ENCODE measurements around the gene PRX. TPM values are rescaled to one million over a fixed set of nuclear protein-coding genes. Genes with fewer than 3 reads are reported as not detected.

The PRX gene
- total RNA-seq, 1 experiment from 2014 or later, result 2.2 TPM

DNA sequence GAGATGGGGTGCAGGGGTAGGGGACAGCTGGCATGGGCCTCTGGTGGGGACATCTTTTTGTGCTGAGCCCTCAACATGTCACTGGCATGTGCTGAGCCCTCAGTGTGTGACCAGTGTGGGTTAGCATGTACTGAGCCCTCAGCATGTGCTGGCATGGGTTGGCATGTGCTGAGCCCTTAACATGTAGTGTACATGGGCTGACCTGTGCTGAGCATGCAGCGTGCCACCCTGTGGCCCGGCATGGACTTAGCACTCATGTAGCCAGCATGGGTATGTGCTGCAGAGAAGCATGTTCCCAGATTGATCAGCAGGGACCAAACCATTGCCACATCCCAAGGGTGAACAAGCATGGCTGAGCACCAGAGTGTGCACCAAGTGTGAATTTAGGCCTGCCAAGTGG, 34.7 kb downstream of the PRX start:
- intact Hi-C loops (cut with micrococcal nuclease), result no loop called here
- CTCF ChIA-PET, result no interaction called here

DNA sequence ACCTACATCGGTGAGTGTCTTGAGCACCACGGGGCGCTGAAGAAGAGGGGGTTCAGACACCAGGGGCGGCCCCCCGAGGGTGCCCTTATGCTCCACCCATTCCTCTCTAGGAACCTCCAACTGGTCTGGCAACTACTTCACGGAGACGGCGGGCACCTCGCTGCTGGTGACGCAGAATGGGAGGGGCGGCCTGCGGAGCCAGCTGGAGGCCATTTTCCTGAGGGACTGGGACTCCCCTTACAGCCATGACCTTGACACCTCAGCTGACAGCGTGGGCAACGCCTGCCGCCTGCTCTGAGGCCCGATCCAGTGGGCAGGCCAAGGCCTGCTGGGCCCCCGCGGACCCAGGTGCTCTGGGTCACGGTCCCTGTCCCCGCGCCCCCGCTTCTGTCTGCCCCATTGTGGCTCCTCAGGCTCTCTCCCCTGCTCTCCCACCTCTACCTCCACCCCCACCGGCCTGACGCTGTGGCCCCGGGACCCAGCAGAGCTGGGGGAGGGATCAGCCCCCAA, 35.2 kb downstream of the PRX start:
- Histone ChIP-seq H3K9ac (ENCODE audit: low read length) (no peak overlapping the region), H2AFZ (ENCODE audit: low read length) (no peak overlapping the region), H3K79me2 (ENCODE audit: low read length) (no peaks in the 10 kb centered on the region), H3K4me1 (ENCODE audit: insufficient read depth, low read length) (no peaks in the 10 kb centered on the region), H3K4me2 (ENCODE audit: low read length) (no peak overlapping the region), H3K9me2 (replicated peaks; ENCODE audit: low read length) (no peaks in the 10 kb centered on the region), H3K27me3 (ENCODE audit: low read length) (no peaks in the 10 kb centered on the region), H3K36me3 (ENCODE audit: low read depth, low read length) (no peaks in the 10 kb centered on the region), H3K9me3 (ENCODE audit: low read length) (no peaks in the 10 kb centered on the region), H4K20me1 (ENCODE audit: low read length) (no peaks in the 10 kb centered on the region), H3K27ac (ENCODE audit: low read length) (no peak overlapping the region), H3F3A (ENCODE audit: low read length, unreplicated experiment) (no peaks in the 10 kb centered on the region), H3K4me3 (ENCODE audit: low read length) (no peak overlapping the region)
- ChIA-PET POLR2A (ENCODE audit: unreplicated experiment) (no interaction called here), CTCF (no interaction called here)
- intact Hi-C loops (cut with micrococcal nuclease), result no loop called here
- DNase-seq (no peak), ATAC-seq (no peak)
- BruUV-seq (replicated peaks), result TSS peak; percentile 80
- TF ChIP-seq, protein P1, sequence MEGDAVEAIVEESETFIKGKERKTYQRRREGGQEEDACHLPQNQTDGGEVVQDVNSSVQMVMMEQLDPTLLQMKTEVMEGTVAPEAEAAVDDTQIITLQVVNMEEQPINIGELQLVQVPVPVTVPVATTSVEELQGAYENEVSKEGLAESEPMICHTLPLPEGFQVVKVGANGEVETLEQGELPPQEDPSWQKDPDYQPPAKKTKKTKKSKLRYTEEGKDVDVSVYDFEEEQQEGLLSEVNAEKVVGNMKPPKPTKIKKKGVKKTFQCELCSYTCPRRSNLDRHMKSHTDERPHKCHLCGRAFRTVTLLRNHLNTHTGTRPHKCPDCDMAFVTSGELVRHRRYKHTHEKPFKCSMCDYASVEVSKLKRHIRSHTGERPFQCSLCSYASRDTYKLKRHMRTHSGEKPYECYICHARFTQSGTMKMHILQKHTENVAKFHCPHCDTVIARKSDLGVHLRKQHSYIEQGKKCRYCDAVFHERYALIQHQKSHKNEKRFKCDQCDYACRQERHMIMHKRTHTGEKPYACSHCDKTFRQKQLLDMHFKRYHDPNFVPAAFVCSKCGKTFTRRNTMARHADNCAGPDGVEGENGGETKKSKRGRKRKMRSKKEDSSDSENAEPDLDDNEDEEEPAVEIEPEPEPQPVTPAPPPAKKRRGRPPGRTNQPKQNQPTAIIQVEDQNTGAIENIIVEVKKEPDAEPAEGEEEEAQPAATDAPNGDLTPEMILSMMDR (conservative IDR thresholded peaks at IDR 0.05; ENCODE audit: low read depth, low read length), result no peak
- TF ChIP-seq EZH2 (IDR thresholded peaks at IDR 0.05; ENCODE audit: low read length, unreplicated experiment) (no peak), EZH2phosphoT487 (IDR thresholded peaks at IDR 0.05; ENCODE audit: borderline replicate concordance, low read length) (no peak)

More for the DNA sequence above, 34.7 kb downstream of the PRX start:
- POLR2A ChIA-PET (ENCODE audit: unreplicated experiment), result no interaction called here
- ATAC-seq, result no peak
- BruUV-seq (replicated peaks), result no TSS peak
- no peak overlapping the region for H3K4me3 ChIP-seq (ENCODE audit: low read length)
- no peaks in the 10 kb centered on the region for H3F3A ChIP-seq (ENCODE audit: low read length, unreplicated experiment)
- no peak overlapping the region for H3K4me2 ChIP-seq (ENCODE audit: low read length)
- no peaks in the 10 kb centered on the region for H3K9me2 ChIP-seq (replicated peaks; ENCODE audit: low read length)
- no peak overlapping the region for H3K27ac ChIP-seq (ENCODE audit: low read length)
- no peak overlapping the region for H3K9ac ChIP-seq (ENCODE audit: low read length)
- H3K27me3 ChIP-seq (ENCODE audit: low read length), result no peaks in the 10 kb centered on the region
- no peaks in the 10 kb centered on the region for H4K20me1 ChIP-seq (ENCODE audit: low read length)
- no peaks in the 10 kb centered on the region for H3K79me2 ChIP-seq (ENCODE audit: low read length)
- no peak for DNase-seq
- no peaks in the 10 kb centered on the region for H3K9me3 ChIP-seq (ENCODE audit: low read length)
- no peak for TF ChIP-seq EZH2phosphoT487 (IDR thresholded peaks at IDR 0.05; ENCODE audit: borderline replicate concordance, low read length)
- TF ChIP-seq EZH2 (IDR thresholded peaks at IDR 0.05; ENCODE audit: low read length, unreplicated experiment), result no peak
- TF ChIP-seq, protein P1 (conservative IDR thresholded peaks at IDR 0.05; ENCODE audit: low read depth, low read length), result no peak
- H2AFZ ChIP-seq (ENCODE audit: low read length), result no peak overlapping the region
- no peaks in the 10 kb centered on the region for H3K4me1 ChIP-seq (ENCODE audit: insufficient read depth, low read length)
- no peaks in the 10 kb centered on the region for H3K36me3 ChIP-seq (ENCODE audit: low read depth, low read length)

DNA sequence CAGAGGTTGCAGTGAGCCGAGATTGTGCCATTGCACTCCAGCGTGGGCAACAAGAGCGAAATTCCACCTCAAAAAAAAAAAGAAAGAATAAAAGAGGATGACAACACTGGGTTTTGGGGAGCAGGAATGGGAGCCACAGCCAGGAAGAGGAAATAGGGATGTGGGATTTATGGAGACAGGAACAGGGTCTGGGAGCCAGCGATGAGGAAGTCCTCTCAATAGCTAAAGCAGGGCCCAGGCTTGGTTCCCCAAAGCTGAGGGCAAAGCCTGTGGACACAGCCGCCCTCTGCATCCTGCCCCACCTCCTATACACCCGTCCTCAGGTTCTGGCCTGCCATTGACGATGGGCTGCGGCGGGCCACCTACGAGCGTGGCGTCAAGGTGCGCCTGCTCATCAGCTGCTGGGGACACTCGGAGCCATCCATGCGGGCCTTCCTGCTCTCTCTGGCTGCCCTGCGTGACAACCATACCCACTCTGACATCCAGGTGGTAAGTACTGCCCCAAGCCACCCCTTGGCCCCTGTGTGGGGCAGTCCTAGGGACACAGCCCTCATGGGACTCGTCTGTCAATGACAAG, 36.8 kb downstream of the PRX start:
- Histone ChIP-seq H3K4me1 (ENCODE audit: insufficient read depth, low read length) (no peaks in the 10 kb centered on the region), H2AFZ (ENCODE audit: low read length) (no peak overlapping the region), H4K20me1 (ENCODE audit: low read length) (no peaks in the 10 kb centered on the region), H3K9me3 (ENCODE audit: low read length) (no peaks in the 10 kb centered on the region), H3K79me2 (ENCODE audit: low read length) (no peaks in the 10 kb centered on the region), H3K27me3 (ENCODE audit: low read length) (no peaks in the 10 kb centered on the region), H3K9ac (ENCODE audit: low read length) (no peak overlapping the region), H3K36me3 (ENCODE audit: low read depth, low read length) (no peaks in the 10 kb centered on the region), H3K27ac (ENCODE audit: low read length) (no peak overlapping the region), H3K4me2 (ENCODE audit: low read length) (no peak overlapping the region), H3K4me3 (ENCODE audit: low read length) (no peak overlapping the region), H3F3A (ENCODE audit: low read length, unreplicated experiment) (no peaks in the 10 kb centered on the region), H3K9me2 (replicated peaks; ENCODE audit: low read length) (no peaks in the 10 kb centered on the region)
- intact Hi-C loops (cut with micrococcal nuclease), result no loop called here
- ATAC-seq, result no peak
- no peak for DNase-seq
- BruUV-seq (replicated peaks), result no TSS peak
- TF ChIP-seq, protein P1 (conservative IDR thresholded peaks at IDR 0.05; ENCODE audit: low read depth, low read length), result no peak
- TF ChIP-seq EZH2phosphoT487 (IDR thresholded peaks at IDR 0.05; ENCODE audit: borderline replicate concordance, low read length) (no peak), EZH2 (IDR thresholded peaks at IDR 0.05; ENCODE audit: low read length, unreplicated experiment) (no peak)
- POLR2A ChIA-PET (ENCODE audit: unreplicated experiment), result no interaction called here
- CTCF ChIA-PET, result no interaction called here
